ENCODE measurements around the gene PIGU. TPM values are rescaled to one million over a fixed set of nuclear protein-coding genes. Genes with fewer than 3 reads are reported as not detected.

PIGU gene
- total and polyA plus RNA-seq, 9 of the 15 experiments (the other 6 are each of a cell fraction or from before 2014, with no cell fraction given) = 6.5 to 100 (median 28.1) TPM

- TF ChIP-seq, protein P1, sequence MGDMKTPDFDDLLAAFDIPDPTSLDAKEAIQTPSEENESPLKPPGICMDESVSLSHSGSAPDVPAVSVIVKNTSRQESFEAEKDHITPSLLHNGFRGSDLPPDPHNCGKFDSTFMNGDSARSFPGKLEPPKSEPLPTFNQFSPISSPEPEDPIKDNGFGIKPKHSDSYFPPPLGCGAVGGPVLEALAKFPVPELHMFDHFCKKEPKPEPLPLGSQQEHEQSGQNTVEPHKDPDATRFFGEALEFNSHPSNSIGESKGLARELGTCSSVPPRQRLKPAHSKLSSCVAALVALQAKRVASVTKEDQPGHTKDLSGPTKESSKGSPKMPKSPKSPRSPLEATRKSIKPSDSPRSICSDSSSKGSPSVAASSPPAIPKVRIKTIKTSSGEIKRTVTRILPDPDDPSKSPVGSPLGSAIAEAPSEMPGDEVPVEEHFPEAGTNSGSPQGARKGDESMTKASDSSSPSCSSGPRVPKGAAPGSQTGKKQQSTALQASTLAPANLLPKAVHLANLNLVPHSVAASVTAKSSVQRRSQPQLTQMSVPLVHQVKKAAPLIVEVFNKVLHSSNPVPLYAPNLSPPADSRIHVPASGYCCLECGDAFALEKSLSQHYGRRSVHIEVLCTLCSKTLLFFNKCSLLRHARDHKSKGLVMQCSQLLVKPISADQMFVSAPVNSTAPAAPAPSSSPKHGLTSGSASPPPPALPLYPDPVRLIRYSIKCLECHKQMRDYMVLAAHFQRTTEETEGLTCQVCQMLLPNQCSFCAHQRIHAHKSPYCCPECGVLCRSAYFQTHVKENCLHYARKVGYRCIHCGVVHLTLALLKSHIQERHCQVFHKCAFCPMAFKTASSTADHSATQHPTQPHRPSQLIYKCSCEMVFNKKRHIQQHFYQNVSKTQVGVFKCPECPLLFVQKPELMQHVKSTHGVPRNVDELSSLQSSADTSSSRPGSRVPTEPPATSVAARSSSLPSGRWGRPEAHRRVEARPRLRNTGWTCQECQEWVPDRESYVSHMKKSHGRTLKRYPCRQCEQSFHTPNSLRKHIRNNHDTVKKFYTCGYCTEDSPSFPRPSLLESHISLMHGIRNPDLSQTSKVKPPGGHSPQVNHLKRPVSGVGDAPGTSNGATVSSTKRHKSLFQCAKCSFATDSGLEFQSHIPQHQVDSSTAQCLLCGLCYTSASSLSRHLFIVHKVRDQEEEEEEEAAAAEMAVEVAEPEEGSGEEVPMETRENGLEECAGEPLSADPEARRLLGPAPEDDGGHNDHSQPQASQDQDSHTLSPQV (IDR thresholded peaks at IDR 0.05) = no peak
- TF ChIP-seq ZNF668 (CRISPR knock-in tag; IDR thresholded peaks at IDR 0.05) (no peak), SAFB2 (IDR thresholded peaks at IDR 0.05; ENCODE audit: borderline replicate concordance, low read depth, low read length, severe bottlenecking) (no peak), ZNF384 (IDR thresholded peaks at IDR 0.05; ENCODE audit: low read depth, low read length) (no peak), NR1H2 (CRISPR knock-in tag; IDR thresholded peaks at IDR 0.05) (0 out of 2 replicates have a peak, but pooled peaks have one; percentile 58), TGIF2 (CRISPR knock-in tag; IDR thresholded peaks at IDR 0.05) (no peak), MITF (IDR thresholded peaks at IDR 0.05) (no peak), GATAD2A (IDR thresholded peaks at IDR 0.05) (no peak), XRCC3 (IDR thresholded peaks at IDR 0.05) (no peak), TEAD1 (CRISPR knock-in tag; IDR thresholded peaks at IDR 0.05) (0 out of 4 replicates have a peak, but pooled peaks of 1 of the 2 experiments have one; percentile 39), SMARCA4 (IDR thresholded peaks at IDR 0.05) (0 out of 2 replicates have a peak, but pooled peaks have one; percentile 11), CXXC5 (CRISPR knock-in tag; IDR thresholded peaks at IDR 0.05) (peak; percentile 44), CEBPB (tag; IDR thresholded peaks at IDR 0.05) (peak; percentile 87), NRF1 (conservative IDR thresholded peaks at IDR 0.05 in 1 of 2, IDR thresholded peaks at IDR 0.05 in 1 of 2) (peak in 1 of 2 experiments; percentile 36; a peak in 1 of 4 replicates), MED1 (CRISPR knock-in tag; IDR thresholded peaks at IDR 0.05; ENCODE audit: borderline replicate concordance) (no peak), ZFP91 (CRISPR knock-in tag; IDR thresholded peaks at IDR 0.05) (no peak)
- TF ChIP-seq, protein P2, sequence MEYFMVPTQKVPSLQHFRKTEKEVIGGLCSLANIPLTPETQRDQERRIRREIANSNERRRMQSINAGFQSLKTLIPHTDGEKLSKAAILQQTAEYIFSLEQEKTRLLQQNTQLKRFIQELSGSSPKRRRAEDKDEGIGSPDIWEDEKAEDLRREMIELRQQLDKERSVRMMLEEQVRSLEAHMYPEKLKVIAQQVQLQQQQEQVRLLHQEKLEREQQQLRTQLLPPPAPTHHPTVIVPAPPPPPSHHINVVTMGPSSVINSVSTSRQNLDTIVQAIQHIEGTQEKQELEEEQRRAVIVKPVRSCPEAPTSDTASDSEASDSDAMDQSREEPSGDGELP (CRISPR knock-in tag; IDR thresholded peaks at IDR 0.05; ENCODE audit: borderline replicate concordance) = peak; percentile 47; the same call in 1 of the 2 replicates
- TF ChIP-seq, protein P3, sequence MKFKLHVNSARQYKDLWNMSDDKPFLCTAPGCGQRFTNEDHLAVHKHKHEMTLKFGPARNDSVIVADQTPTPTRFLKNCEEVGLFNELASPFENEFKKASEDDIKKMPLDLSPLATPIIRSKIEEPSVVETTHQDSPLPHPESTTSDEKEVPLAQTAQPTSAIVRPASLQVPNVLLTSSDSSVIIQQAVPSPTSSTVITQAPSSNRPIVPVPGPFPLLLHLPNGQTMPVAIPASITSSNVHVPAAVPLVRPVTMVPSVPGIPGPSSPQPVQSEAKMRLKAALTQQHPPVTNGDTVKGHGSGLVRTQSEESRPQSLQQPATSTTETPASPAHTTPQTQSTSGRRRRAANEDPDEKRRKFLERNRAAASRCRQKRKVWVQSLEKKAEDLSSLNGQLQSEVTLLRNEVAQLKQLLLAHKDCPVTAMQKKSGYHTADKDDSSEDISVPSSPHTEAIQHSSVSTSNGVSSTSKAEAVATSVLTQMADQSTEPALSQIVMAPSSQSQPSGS (CRISPR knock-in tag; IDR thresholded peaks at IDR 0.05) = no peak
Measured at GRCh38 chr20:34515484-34516246, 161.2 kb downstream of the PIGU start (continued).

All from K562 (cell line).